ENCODE measurements around the gene NF2. TPM values are rescaled to one million over a fixed set of nuclear protein-coding genes. Genes with fewer than 3 reads are reported as not detected.
A peak's percentile ranks its signal among the peaks of the same experiment; 100 is the strongest.

Gene NF2
- total and polyA plus RNA-seq, 10 of the 15 experiments (the other 5 are each of a cell fraction or from before 2014, with no cell fraction given), result 2.2 to 49.8 (median 22.5) TPM

GRCh38 chr22:29615705-29616327 is 12.4 kb downstream of the NF2 start (continued):
- TF ChIP-seq SUPT20H (IDR thresholded peaks at IDR 0.05; ENCODE audit: borderline replicate concordance, control insufficient read depth, low read depth, low read length) (no peak), SMAD1 (IDR thresholded peaks at IDR 0.05; ENCODE audit: low read depth, partially characterized antibody) (no peak)

GRCh38 chr22:29617922-29618629 is 14.6 kb downstream of the NF2 start:
- H4K20me1 ChIP-seq (ENCODE audit: control insufficient read depth, insufficient read depth), result no peaks in the 10 kb centered on the region
- peaks cover 13% of the 10 kb centered on the region for H3K79me2 ChIP-seq (ENCODE audit: control insufficient read depth, insufficient read depth, low read length)
- H3K4me1 ChIP-seq (ENCODE audit: control insufficient read depth, insufficient read depth, low read length), result peaks cover 22% of the 10 kb centered on the region
- WGBS (ENCODE audit: insufficient coverage, insufficient replicate concordance, low lambda C conversion rate, missing lambda C conversion rate), result 3% methylated on average over 2 of the region's 2 CpGs
- ChIA-PET POLR2A (interaction anchor here (1.0 kb wide), 1 partner anchor 14 kb away, joined by 3 read pairs; no protein-coding TSS in a partner anchor), SMC1A (ENCODE audit: uncharacterized antibody, unreplicated experiment) (no interaction called here), RAD21 (ENCODE audit: unreplicated experiment) (no interaction called here), CTCF (interaction anchor here (1.2 to 1.9 kb wide), 3 partner anchors 9 to 470 kb away, joined by 3 to 5 read pairs (median 4); no protein-coding TSS in a partner anchor)
- H3K27ac ChIP-seq (ENCODE audit: control insufficient read depth, insufficient read depth), result no peak overlapping the region
- in situ Hi-C loops (cut with MboI) (no loop called here), intact Hi-C loops (cut with micrococcal nuclease; ENCODE audit: unreplicated experiment) (no loop called here)
- DNase-seq (ENCODE audit: low read depth, low spot score), result no peak
- no peaks in the 10 kb centered on the region for H3K27me3 ChIP-seq (replicated peaks in 1 of 2; ENCODE audit: control insufficient read depth in 2 of 2, insufficient read depth in 2 of 2, low read length in 1 of 2)
- peak overlapping the region; percentile 30 for H3K4me2 ChIP-seq (ENCODE audit: control insufficient read depth, insufficient read depth)
- peak; percentile 60 for ATAC-seq
- no peak overlapping the region for H2AFZ ChIP-seq (ENCODE audit: control insufficient read depth, low read depth, low read length)
- H3K4me3 ChIP-seq, result no peak overlapping the region
- no TSS peak for BruUV-seq (replicated peaks)
- no peak for TF ChIP-seq ZNF207 (IDR thresholded peaks at IDR 0.05; ENCODE audit: borderline replicate concordance)
- peak; percentile 17; the same call in 1 of the 2 replicates for TF ChIP-seq JUNB (IDR thresholded peaks at IDR 0.05)
- TF ChIP-seq RUNX3 (IDR thresholded peaks at IDR 0.05; ENCODE audit: low read length), result 0 out of 2 replicates have a peak, but pooled peaks have one; percentile 13
- 0 out of 2 replicates have a peak, but pooled peaks have one; percentile 12 for TF ChIP-seq CREM (IDR thresholded peaks at IDR 0.05; ENCODE audit: low read depth)
- H3K36me3 ChIP-seq (ENCODE audit: control insufficient read depth in 2 of 2, insufficient read depth in 2 of 2, low read length in 1 of 2), result no peaks in the 10 kb centered on the region
- no peaks in the 10 kb centered on the region for H3K9me3 ChIP-seq (replicated peaks; ENCODE audit: control insufficient read depth, insufficient read depth, low read length)
- no peak overlapping the region for H3K9ac ChIP-seq (ENCODE audit: control insufficient read depth, insufficient read depth, low read length)
- FAIRE-seq, result no peak

Measured in GM12878 (cell line).